ENCODE data around the gene HOXA11.

- TF ChIP-seq SP1 (IDR thresholded peaks at IDR 0.05) (no peak), MAX (IDR thresholded peaks at IDR 0.05) (no peak), GABPA (IDR thresholded peaks at IDR 0.05 in 1 of 2, conservative IDR thresholded peaks at IDR 0.05 in 1 of 2) (no peak), CTCF (IDR thresholded peaks at IDR 0.05; ENCODE audit: low read depth, low read length, missing input control) (no peak), RXRA (IDR thresholded peaks at IDR 0.05) (no peak), JUND (IDR thresholded peaks at IDR 0.05) (no peak), FOXA1 (IDR thresholded peaks at IDR 0.05) (no peak), TAF1 (conservative IDR thresholded peaks at IDR 0.05) (no peak), ATF3 (IDR thresholded peaks at IDR 0.05) (no peak)
Measured at GRCh38 chr7:27153526-27153925, 31.5 kb downstream of the HOXA11 start.
